HG03064 (cell line): ENCODE data around the gene AUTS2.

ENCODE experiments used
- ATAC-seq: cut with Tn5 transposase; IDR thresholded peaks from one replicate; pipeline ENCODE4 v1.9.1; 2021; ENCODE audit warnings: low read depth; ENCODE audit not compliant: unreplicated experiment

The AUTS2 gene

GRCh38 chr7:69873512-69873911, 275.2 kb downstream of the AUTS2 start:
- ATAC-seq, result no peak

GRCh38 chr7:69878015-69878414, 279.7 kb downstream of the AUTS2 start:
- ATAC-seq, result no peak

GRCh38 chr7:69878591-69878990, 280.3 kb downstream of the AUTS2 start:
- ATAC-seq, result no peak

DNA sequence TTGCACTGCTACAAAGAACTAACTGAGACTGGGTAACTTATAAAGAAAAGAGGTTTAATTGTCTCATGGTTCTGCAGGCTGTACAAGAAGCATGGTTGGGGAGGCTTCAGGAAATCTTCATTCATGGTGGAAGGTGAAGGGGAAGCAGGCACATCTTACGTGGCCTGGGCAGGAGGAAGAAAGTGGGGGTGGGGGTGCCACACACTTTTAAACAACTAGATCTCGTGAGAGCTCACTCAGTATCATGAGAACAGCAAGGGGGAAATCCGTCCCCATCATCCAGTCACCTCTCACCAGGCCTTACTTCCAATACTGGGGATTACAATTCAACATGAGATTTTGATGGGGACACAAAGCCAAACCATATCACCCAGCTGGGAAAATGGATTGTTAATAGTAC, 281.7 kb downstream of the AUTS2 start:
- no peak for ATAC-seq

DNA sequence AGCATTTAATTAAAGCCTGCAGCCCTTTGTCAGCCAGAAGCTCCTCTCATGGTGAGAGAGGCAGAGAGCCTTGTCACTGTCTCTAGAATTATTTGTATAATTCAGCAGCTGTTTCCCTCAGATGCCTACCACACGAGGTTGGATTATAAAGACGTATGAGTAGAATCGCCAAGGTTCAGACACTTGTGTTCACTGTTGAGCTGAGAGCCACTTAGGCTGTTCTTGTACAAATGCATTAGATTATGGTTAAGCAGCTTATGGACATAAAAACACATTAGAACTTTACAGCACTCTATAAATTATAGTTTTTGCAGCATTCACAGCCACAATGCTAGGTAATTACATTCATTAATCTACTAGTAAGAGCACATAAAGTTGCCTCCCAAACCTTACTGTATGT, 282.6 kb downstream of the AUTS2 start:
- no peak for ATAC-seq

DNA sequence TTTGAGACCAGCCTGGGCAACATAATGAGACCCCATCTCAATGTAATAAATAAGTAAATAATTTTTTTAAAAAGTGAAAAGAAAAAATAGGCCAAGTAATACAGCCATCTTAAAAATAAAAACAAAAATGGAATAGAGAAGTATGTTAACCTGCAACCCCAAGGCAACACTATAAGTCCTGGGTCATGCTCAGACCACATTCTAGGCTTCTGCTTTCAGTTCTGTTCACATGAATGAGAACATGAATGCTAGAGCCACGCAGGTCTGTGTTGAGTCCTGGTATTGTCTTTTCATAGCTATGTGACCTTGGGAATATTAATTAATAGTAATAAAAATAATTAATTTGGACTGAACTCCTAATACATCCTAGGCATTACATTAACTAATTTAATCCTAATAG, 284.0 kb downstream of the AUTS2 start:
- no peak for ATAC-seq

DNA sequence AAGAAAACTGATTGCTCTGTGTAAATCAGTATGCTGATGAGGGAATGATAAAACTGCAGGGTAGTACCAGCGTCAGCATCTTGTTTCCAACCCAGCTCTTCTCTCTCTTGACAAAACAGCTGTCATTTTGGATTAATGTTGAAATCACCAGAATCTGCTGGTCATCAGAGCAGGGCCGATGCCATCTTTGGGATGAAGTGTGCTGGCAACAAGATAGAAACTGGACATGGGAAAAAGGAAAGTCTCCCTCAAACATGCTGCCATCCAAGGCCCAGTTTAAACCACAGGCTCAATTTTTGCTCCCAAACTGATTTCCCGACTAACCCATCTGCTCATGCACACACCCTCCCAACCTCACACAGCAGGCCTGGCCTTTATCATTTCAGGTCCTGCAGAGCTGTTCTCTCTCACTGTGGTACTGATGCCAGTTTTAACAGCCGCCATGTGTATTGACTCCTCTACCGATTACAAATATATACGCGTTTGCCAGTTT, 285.2 kb downstream of the AUTS2 start:
- no peak for ATAC-seq

GRCh38 chr7:69885431-69885830, 287.2 kb downstream of the AUTS2 start:
- no peak for ATAC-seq

- no peak for ATAC-seq
Observed at GRCh38 chr7:69889338-69889975, 291.2 kb downstream of the AUTS2 start.

DNA sequence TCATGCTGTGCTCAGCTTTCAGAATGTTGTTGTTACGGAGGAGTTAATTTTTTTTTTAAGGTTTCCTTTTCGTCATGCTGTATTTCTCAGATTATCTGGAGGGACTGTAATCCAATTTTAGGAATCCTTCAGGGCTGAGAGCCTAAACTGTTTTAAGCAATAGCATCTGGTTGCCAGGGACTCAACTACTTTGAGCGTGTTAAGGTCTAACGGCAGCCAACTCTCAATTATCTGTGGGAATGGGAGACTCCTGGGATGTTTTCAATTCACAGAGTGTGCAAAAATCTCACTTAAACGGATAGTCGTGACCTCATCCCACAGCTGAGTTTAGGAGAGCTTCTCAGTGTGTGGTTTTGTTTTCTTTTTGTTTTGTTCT, 291.7 kb downstream of the AUTS2 start:
- ATAC-seq, result no peak

DNA sequence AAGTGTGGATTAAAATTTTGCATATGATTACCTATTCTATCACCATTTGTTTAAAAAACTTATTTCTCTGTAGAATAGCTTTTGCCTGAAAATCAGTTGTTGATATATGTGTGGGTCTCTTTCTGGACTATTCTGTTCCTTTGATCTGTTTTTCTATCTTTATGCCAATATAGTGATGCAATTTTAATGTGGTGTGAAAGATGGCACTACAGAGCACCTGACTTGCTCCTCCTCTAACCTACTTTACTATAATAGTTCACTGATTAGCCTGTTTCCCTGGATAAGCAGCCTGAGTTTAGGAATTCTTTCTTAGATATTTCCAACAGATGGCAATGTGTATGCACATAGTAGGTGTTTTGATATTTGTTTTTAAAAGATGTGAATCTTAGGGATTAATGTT, 294.5 kb downstream of the AUTS2 start:
- no peak for ATAC-seq

DNA sequence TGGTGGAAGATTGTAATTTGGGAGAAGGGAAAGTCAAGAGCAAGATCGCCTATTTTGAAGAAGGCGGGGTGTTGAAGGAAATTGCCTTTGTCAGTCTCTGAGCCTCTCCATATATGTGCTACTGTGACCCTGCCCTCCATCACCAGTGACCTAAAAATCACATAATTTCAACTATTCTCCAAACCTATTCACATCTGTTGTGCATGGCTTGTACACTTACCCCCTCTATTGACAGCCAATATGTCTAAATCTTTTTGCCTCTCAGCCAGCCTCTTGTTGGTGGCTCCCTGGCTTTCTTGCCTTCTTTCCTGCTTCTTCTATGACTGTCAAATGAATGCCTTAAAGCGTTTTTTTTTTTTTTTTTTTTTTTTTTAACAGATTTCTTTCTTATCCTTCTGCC, 295.6 kb downstream of the AUTS2 start:
- ATAC-seq, result no peak

- ATAC-seq, result no peak
Observed at GRCh38 chr7:69895446-69895845, 297.2 kb downstream of the AUTS2 start.

GRCh38 chr7:69896121-69896520, 297.8 kb downstream of the AUTS2 start:
- no peak for ATAC-seq

- ATAC-seq, result peak; percentile 87
Observed at GRCh38 chr7:69898189-69898588, 299.9 kb downstream of the AUTS2 start.

DNA sequence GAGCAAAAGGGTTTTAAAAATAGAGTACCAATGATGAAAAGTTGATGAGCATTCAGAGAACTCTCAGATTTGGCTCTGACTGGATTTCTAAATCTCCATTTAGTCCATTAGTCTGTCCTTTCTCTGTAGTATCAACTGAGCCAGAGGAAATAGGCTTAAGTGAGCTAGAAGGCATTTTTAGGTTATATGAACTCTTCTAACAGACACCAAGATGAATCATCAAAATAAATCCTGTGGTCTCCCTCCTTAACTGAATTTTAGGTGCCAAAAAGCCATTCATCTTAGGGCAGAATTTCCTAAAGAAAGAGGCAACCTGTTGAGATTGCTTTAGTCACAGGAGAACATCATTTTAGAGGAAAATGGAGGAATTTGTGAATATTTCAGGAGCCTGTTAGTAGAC, 305.1 kb downstream of the AUTS2 start:
- no peak for ATAC-seq

DNA sequence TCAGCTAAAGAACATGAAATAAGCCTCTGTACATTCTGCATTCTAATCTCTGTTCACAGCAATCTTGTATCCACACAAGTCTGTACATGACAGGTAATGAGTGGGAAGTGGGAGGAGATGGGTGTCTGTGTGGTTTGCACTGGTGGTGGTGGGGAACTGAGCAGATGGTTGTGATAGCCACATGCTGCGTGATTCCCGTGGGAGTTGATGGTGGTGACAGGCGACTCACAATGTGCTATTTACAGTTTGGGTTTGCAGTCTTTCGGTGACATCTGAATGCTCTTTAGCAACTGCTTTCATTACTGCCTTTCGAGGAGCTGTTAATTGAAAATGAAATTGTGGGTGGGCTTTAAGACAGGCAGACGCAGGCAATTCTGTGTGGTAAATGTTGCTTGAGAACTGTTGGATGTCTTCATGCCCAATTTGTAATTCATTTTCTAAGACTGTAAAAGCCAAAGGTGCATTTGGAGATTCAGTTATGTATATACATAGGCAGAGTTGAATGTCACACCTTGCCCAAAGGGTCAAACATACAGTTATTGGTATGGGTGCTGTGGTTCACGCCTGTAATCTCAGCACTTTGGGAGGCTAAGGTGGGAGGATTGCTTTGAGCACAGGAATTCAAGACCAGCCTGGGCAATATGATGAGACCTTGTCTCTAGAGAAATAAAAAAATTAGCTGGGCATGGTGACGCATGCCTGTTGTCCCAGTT, 308.2 kb downstream of the AUTS2 start:
- ATAC-seq, result peak; percentile 91

GRCh38 chr7:69907720-69908119, 309.4 kb downstream of the AUTS2 start:
- ATAC-seq, result no peak

- ATAC-seq, result no peak
Observed at GRCh38 chr7:69908454-69908853, 310.2 kb downstream of the AUTS2 start.

DNA sequence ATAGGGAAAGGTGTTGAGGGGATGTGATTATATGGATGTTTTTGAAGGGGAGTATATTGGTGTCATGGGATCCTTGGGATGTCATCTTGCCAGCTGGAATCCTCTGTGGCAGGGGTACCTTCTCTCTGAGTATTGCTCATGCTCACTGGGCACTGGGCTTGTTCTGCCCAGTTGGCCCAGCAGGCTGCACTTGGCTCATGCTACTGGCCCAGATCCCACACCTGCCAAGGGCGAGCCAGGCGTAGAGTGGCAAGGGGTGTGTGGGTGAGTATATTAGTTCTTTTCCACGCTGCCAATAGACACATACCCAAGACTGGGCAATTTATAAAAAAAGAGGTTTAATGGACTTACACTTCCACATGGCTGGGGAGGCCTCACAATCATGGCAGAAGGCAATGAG, 311.9 kb downstream of the AUTS2 start:
- ATAC-seq, result no peak

- no peak for ATAC-seq
Observed at GRCh38 chr7:69911337-69911736, 313.1 kb downstream of the AUTS2 start.

DNA sequence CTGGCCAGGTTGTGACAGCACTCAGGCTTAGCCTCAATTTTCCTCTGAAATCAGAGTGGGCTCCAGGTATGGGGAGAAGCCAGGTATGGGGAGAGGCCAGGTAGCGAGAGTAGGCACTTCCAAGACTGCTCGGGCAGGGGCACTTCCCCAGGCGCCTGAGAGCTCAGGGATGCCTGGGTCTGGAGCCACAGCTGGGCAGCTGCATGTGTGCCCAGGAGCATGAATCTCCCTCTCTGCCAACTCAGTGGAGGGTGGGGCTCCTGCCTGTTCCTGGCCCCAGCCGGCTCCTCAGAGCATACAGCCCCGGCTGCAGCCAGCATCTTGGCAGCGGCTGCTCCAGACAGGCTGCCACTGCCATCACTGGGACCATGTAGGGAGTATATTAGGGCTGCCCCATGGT, 313.9 kb downstream of the AUTS2 start:
- ATAC-seq, result no peak
